BE2C (cell line): ENCODE measurements around the gene MOB3B.

Experiments used
- DNase-seq: peaks from one replicate; pipeline ENCODE4 v3.0.0-alpha.2; 2020
- H3K27me3 ChIP-seq: fragments of 250-450 bp; sonication (Bioruptor Pico); 2 replicates; pipeline ENCODE4 v1.5.1; 2020; ENCODE audit warnings: mild to moderate bottlenecking
- H3K36me3 ChIP-seq: fragments of 250-450 bp; sonication (Bioruptor Pico); 2 replicates; pipeline ENCODE4 v1.5.1; 2020; ENCODE audit warnings: mild to moderate bottlenecking
- H3K4me1 ChIP-seq: fragments of 250-450 bp; sonication (Bioruptor Pico); 2 replicates; pipeline ENCODE4 v1.5.1; 2020
- H3K4me3 ChIP-seq: 2 replicates; pipeline ENCODE4 v1.5.1; 2011; ENCODE audit warnings: low read depth, low read length
- H3K9me3 ChIP-seq: fragments of 250-450 bp; sonication (Bioruptor Pico); 2 replicates; pipeline ENCODE4 v1.5.1; 2020
- CTCF ChIP-seq: IDR thresholded peaks from 2 replicates; pipeline ENCODE4 v1.5.1; 2012; ENCODE audit warnings: mild to moderate bottlenecking, low read depth, low read length

Gene MOB3B

GRCh38 chr9:27404661-27405060 lies 125.0 kb downstream of the MOB3B start:
- TF ChIP-seq CTCF: no peak
- no peaks in the 10 kb centered on the region for H3K27me3 ChIP-seq
- no peak for DNase-seq
- H3K4me3 ChIP-seq: no peak overlapping the region
- no peaks in the 10 kb centered on the region for H3K4me1 ChIP-seq
- H3K9me3 ChIP-seq: no peaks in the 10 kb centered on the region
- H3K36me3 ChIP-seq: no peaks in the 10 kb centered on the region

GRCh38 chr9:27402626-27403025 lies 127.0 kb downstream of the MOB3B start:
- no peaks in the 10 kb centered on the region for H3K36me3 ChIP-seq
- no peaks in the 10 kb centered on the region for H3K9me3 ChIP-seq
- no peak overlapping the region for H3K4me3 ChIP-seq
- no peak for TF ChIP-seq CTCF
- no peaks in the 10 kb centered on the region for H3K27me3 ChIP-seq
- no peak for DNase-seq
- no peaks in the 10 kb centered on the region for H3K4me1 ChIP-seq

- Histone ChIP-seq H3K4me3 (no peak overlapping the region), H3K4me1 (no peaks in the 10 kb centered on the region), H3K9me3 (no peaks in the 10 kb centered on the region), H3K27me3 (no peaks in the 10 kb centered on the region), H3K36me3 (no peaks in the 10 kb centered on the region)
- no peak for TF ChIP-seq CTCF
- no peak for DNase-seq
Measured at GRCh38 chr9:27400334-27400880, 129.2 kb downstream of the MOB3B start.

DNA sequence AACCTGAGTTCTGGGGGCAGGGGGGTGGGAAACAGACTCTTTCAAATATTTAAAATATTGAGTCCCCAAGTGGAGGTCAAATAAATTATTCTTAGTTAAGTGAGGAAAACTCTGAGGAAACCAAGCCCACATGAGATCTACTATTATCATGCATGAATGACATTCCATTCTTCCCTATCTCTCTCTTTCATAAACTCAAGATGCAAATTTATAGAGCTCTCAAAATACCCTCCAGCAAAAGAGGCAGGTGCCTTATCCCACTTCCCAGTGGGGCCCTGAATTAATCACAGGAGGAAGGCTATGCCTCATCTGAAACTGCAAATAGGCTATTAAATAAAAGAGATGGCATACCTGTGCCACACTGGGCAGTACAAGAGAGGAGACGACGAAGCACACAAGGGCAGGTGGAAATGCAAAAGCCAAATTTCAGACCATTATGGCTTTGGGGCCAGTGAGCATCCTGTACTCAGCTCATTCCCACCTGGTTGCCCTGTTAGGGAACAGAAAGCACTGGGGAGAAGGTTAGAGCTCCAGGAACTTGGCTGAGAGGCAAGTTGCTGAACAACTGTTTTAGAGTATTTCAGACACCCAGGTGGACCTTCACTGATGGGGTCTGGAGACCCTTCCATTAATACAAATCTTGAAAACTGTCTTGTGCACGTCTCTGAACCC lies 130.5 kb downstream of the MOB3B start:
- Histone ChIP-seq H3K4me3 (no peak overlapping the region), H3K27me3 (no peaks in the 10 kb centered on the region), H3K36me3 (no peaks in the 10 kb centered on the region), H3K9me3 (no peaks in the 10 kb centered on the region), H3K4me1 (no peaks in the 10 kb centered on the region)
- no peak for DNase-seq
- no peak for TF ChIP-seq CTCF

DNA sequence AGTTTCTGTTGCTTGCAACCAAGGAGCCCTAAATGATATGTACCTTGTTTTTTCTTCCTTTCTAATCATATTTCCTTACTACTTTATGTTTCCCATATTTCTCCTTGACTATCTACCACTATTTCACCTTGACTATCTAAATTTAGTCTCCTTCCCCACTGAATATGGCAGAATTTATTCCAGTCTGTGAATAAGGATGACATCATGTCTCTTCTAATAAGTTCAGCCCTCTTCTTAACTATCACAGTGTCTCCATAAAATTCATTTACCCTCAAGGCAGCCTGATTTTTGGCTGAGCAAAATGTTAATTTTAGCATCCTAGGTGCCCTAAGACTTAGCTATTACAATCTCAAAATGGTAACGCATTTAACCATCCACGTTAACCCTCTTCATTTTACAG lies 133.1 kb downstream of the MOB3B start:
- no peak for DNase-seq
- no peak for TF ChIP-seq CTCF
- Histone ChIP-seq H3K9me3 (no peaks in the 10 kb centered on the region), H3K27me3 (no peaks in the 10 kb centered on the region), H3K36me3 (no peaks in the 10 kb centered on the region), H3K4me1 (no peaks in the 10 kb centered on the region), H3K4me3 (no peak overlapping the region)

- DNase-seq: no peak
- H3K4me3 ChIP-seq: no peak overlapping the region
- H3K4me1 ChIP-seq: no peaks in the 10 kb centered on the region
- no peak for TF ChIP-seq CTCF
- H3K27me3 ChIP-seq: no peaks in the 10 kb centered on the region
- no peaks in the 10 kb centered on the region for H3K36me3 ChIP-seq
- no peaks in the 10 kb centered on the region for H3K9me3 ChIP-seq
Measured at GRCh38 chr9:27395484-27395921, 134.1 kb downstream of the MOB3B start.
